ENCODE data around the gene C1R.

GRCh38 chr12:7137908-7138307, 45.7 kb upstream of the C1R start:
- TF ChIP-seq CTCF (IDR thresholded peaks at IDR 0.05) (no peak), GABPA (IDR thresholded peaks at IDR 0.05; ENCODE audit: low read depth) (no peak), RAD21 (IDR thresholded peaks at IDR 0.05; ENCODE audit: low read length) (no peak), EZH2phosphoT487 (IDR thresholded peaks at IDR 0.05; ENCODE audit: borderline replicate concordance, low read depth) (no peak), MAX (IDR thresholded peaks at IDR 0.05; ENCODE audit: low read depth) (no peak), RXRA (IDR thresholded peaks at IDR 0.05; ENCODE audit: borderline replicate concordance, low read depth) (no peak), TEAD4 (IDR thresholded peaks at IDR 0.05; ENCODE audit: borderline replicate concordance, insufficient read depth) (no peak)

Measured in SK-N-SH (cell line).